Urinary bladder (tissue), 4 donors: ENCODE data around the gene ASTN1. TPM values are rescaled to one million over a fixed set of nuclear protein-coding genes. Genes with fewer than 3 reads are reported as not detected.

Experiments used
- DNase-seq: peaks from one replicate; pipeline ENCODE4 v3.0.0-alpha.2; 2015; ENCODE audit errors: extremely low spot score
- H3K27ac ChIP-seq: one replicate; pipeline ENCODE4 v1.5.1; 2013; ENCODE audit warnings: low read depth, mild to moderate bottlenecking, moderate library complexity
- H3K36me3 ChIP-seq: one replicate; pipeline ENCODE4 v1.6.1; 2013; ENCODE audit warnings: mild to moderate bottlenecking, moderate library complexity; ENCODE audit not compliant: insufficient read depth
- H3K4me1 ChIP-seq: one replicate; pipeline ENCODE4 v1.6.1; 2013; ENCODE audit warnings: mild to moderate bottlenecking, moderate library complexity; ENCODE audit not compliant: insufficient read depth
- H3K4me3 ChIP-seq: one replicate; pipeline ENCODE4 v1.5.1; 2013; ENCODE audit warnings: low read depth, low read length
- WGBS: extraction: QIAGEN DNeasy Blood & Tissue Kit; methylation state at CpG from one replicate; pipeline ENCODE4 v1.1.7; 2013; 5-methylcytosine and 5-hydroxymethylcytosine counted together
- polyA plus RNA-seq: library from polyadenylated mRNA; stranded (reverse); fragments of 200-250 nt; gene quantifications from one replicate; pipeline ENCODE4 v1.2.3, GENCODE V29; 2013
- total RNA-seq: library from RNA; depleted of rRNA; stranded (reverse); fragments of >200 nt; gene quantifications from one replicate; pipeline ENCODE4 v1.2.3, GENCODE V29; 2014
- donor health status: healthy with polysubstance abuse.
- donor health status: healthy.

Gene ASTN1
- total and polyA plus RNA-seq, 2 donors, result 0.23 to 6.3 TPM

- Histone ChIP-seq H3K4me1 (no peaks in the 10 kb centered on the region), H3K36me3 (no peaks in the 10 kb centered on the region), H3K27ac (no peak overlapping the region), H3K4me3 (no peak overlapping the region)
- WGBS, result 79% methylated on average over 3 of the region's 3 CpGs
- DNase-seq, result no peak
Measured at GRCh38 chr1:176885341-176885740, 279.2 kb downstream of the ASTN1 start.

- no peak for DNase-seq
- H3K27ac ChIP-seq, result no peak overlapping the region
- no peak overlapping the region for H3K4me3 ChIP-seq
- H3K36me3 ChIP-seq, result no peaks in the 10 kb centered on the region
- H3K4me1 ChIP-seq, result no peaks in the 10 kb centered on the region
- 62% methylated on average over 1 of the region's 1 CpG for WGBS
Measured at GRCh38 chr1:176884911-176885310, 279.6 kb downstream of the ASTN1 start.

DNA sequence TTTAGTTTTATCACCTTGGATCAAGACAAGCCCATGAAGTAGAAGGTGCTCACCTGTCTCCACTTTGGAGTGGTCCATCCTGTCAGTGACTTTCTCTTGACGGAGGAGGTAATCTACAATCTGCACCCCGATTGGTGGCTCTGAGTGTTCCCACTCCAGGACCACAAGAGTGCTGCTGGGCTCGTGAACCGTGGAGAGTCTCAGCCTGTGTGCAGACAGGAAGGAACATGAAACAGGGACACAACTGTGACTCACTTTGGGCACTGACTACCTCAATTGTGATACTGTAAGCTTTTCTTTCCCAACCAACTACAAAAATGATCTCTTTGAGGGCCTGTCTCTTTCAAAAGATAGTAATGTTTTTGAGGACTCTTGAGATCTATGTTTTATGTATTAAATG lies 280.2 kb downstream of the ASTN1 start:
- no peak for DNase-seq
- no peaks in the 10 kb centered on the region for H3K4me1 ChIP-seq
- no peak overlapping the region for H3K4me3 ChIP-seq
- no peaks in the 10 kb centered on the region for H3K36me3 ChIP-seq
- 87% methylated on average over 4 of the region's 4 CpGs for WGBS
- no peak overlapping the region for H3K27ac ChIP-seq

DNA sequence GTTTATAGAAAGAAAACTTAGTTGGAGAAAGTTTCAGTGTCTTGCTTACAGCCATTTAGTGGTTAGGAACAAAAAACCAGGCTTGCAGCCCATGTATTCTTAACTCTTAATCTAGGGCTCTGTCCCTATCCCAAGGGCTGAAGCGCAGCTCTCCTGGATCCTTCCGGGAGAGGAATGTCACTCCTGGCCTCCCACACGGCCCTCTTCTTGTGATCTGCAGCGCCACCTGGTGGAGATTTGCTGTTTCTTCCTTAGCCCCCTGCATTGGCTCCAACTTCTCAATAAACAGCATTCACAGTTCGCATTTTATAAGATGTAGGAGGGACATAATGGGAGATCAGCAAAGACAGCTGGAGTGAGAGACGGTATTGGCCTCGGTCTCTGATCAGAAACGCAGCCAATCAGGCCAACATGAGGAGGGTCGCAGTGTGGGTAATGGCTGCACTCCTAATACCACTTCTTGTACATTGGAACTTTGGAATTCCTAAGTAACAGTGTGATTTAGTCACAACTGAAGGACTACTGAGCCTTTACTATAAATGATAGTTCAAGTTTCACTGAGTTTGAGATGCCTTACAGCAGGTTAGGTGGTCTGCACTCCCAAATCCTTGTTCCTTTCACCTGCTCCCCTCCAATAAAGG lies 283.4 kb downstream of the ASTN1 start:
- WGBS, result 10% methylated on average over 9 of the region's 9 CpGs
- DNase-seq, result peak; percentile 43
- no peak overlapping the region for H3K4me3 ChIP-seq
- H3K36me3 ChIP-seq, result no peaks in the 10 kb centered on the region
- no peak overlapping the region for H3K27ac ChIP-seq
- no peaks in the 10 kb centered on the region for H3K4me1 ChIP-seq

DNA sequence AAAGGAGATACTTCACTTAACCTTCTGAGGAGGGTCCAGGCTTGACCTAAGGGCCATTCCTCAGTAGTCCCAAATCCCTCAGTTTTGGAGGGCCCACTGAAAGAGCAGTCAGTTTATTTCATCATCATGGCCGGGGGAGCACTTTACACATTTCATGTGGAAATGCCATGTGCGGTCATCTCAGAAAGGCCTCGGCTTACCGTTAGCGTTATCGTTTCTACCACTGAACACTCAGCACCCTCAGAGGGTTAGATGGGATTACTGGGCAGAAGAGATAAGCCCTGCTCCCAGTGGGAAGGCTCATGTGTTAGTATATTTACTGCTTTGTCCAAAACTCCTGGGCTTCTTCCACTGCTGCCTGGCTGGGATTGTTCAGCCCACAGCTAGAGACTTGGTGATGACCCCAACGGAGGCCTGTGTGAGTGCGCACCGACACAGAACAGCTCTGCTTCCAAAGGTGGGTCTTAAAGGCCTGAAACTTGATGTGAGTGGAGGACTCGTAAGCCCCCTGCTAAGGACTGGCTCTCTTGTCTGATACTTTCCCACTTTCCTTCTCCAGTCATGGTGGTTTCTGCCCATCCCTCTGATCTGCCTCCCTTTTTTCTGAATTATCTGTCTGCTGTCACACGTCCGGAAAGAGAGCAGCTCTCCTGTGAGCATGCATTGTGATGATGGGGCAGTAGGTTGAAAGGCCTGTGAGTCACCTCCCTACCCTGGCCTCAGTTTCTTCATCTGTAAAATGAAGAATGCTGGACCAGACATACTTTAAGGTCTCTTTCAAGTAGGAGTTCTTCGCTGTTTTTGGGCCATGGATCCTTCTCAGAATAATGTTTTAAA lies 284.5 kb downstream of the ASTN1 start:
- WGBS, result 90% methylated on average over 13 of the region's 13 CpGs
- H3K36me3 ChIP-seq, result no peaks in the 10 kb centered on the region
- no peaks in the 10 kb centered on the region for H3K4me1 ChIP-seq
- DNase-seq, result no peak
- no peak overlapping the region for H3K27ac ChIP-seq
- H3K4me3 ChIP-seq, result no peak overlapping the region

DNA sequence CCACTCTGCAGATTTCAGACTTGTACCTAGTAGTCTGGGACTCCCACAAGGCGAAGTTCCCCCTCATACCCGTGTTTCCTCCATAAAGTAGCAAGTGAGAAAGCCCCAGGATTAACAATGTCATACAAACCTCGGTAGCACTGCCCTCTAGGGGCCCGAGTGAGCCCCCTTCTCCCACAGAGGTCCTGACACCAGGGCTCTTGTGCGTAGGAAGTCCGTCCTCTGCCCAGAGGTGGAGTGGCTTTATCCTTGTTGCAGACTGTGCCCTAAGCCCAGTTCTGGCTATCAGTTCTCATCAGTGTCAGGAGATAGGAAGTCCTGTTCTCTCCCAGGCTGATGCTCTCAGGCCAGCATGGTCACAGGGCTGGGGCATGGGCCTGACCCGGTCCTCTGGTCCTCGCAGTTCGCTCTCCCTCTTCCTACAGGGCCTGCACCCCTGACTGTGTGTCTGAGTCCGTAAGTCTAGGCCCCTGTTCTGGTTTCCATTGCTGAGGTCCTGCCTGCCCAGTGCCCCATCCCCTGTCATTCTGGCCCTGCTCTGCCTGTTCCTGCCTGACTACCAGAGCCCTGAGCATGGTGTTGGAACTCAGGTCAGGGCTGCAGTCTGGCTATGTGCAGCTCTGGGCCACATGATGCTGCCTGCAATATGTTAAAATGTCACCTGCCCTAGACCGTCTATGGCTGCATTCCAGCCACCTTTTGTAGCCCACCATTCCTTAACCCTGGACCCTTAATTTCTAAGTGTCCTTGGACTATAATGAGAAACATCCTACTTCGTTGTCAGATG lies 285.6 kb downstream of the ASTN1 start:
- no peak overlapping the region for H3K4me3 ChIP-seq
- H3K4me1 ChIP-seq, result no peaks in the 10 kb centered on the region
- H3K27ac ChIP-seq, result no peak overlapping the region
- WGBS, result 80% methylated on average over 12 of the region's 12 CpGs
- DNase-seq, result no peak
- H3K36me3 ChIP-seq, result no peaks in the 10 kb centered on the region

DNA sequence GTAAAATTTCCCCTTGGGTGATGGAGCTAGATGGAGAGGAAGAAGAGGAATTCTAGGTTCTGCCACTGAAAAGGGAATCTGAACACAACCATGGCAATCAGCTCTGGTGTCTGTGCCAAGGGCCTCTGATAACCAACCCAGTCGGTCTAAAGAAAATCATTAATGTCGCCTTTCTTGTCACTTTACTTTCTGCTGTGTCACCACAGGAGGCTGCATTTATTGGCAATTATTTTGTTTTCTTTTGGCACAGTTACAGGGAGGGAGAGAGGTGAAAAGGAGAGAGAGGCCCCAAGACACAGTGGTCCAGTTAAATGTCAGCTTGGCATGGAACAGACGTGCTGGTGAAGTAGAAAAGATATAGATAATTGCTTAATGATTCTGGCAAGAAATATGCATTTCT lies 287.0 kb downstream of the ASTN1 start:
- Histone ChIP-seq H3K36me3 (no peaks in the 10 kb centered on the region), H3K27ac (no peak overlapping the region), H3K4me1 (no peaks in the 10 kb centered on the region), H3K4me3 (no peak overlapping the region)
- no peak for DNase-seq
- 86% methylated on average over 3 of the region's 3 CpGs for WGBS

GRCh38 chr1:176876966-176877515 lies 287.5 kb downstream of the ASTN1 start:
- no peaks in the 10 kb centered on the region for H3K36me3 ChIP-seq
- no peak for DNase-seq
- WGBS, result 85% methylated on average over 4 of the region's 4 CpGs
- no peaks in the 10 kb centered on the region for H3K4me1 ChIP-seq
- H3K27ac ChIP-seq, result no peak overlapping the region
- H3K4me3 ChIP-seq, result no peak overlapping the region

GRCh38 chr1:176869577-176869976 lies 294.9 kb downstream of the ASTN1 start:
- no peaks in the 10 kb centered on the region for H3K36me3 ChIP-seq
- no peak overlapping the region for H3K4me3 ChIP-seq
- no peaks in the 10 kb centered on the region for H3K4me1 ChIP-seq
- DNase-seq, result no peak
- 94% methylated on average over 4 of the region's 4 CpGs for WGBS
- H3K27ac ChIP-seq, result no peak overlapping the region

GRCh38 chr1:176866011-176866714 lies 298.3 kb downstream of the ASTN1 start:
- Histone ChIP-seq H3K4me3 (no peak overlapping the region), H3K27ac (no peak overlapping the region), H3K4me1 (no peaks in the 10 kb centered on the region), H3K36me3 (no peaks in the 10 kb centered on the region)
- no peak for DNase-seq
- WGBS, result 88% methylated on average over 1 of the region's 1 CpG

- 91% methylated on average over 9 of the region's 9 CpGs for whole genome bisulfite sequencing
- no peak for DNase-seq
- Histone ChIP-seq H3K4me1 (no peaks in the 10 kb centered on the region), H3K36me3 (no peaks in the 10 kb centered on the region), H3K27ac (no peak overlapping the region), H3K4me3 (no peak overlapping the region)
Measured at GRCh38 chr1:176864211-176864610, 300.3 kb downstream of the ASTN1 start.

- H3K27ac ChIP-seq, result no peak overlapping the region
- H3K4me1 ChIP-seq, result no peaks in the 10 kb centered on the region
- whole genome bisulfite sequencing, result 69% methylated on average over 4 of the region's 4 CpGs
- H3K4me3 ChIP-seq, result no peak overlapping the region
- H3K36me3 ChIP-seq, result no peaks in the 10 kb centered on the region
- no peak for DNase-seq
Measured at GRCh38 chr1:176863613-176864012, 300.9 kb downstream of the ASTN1 start.

DNA sequence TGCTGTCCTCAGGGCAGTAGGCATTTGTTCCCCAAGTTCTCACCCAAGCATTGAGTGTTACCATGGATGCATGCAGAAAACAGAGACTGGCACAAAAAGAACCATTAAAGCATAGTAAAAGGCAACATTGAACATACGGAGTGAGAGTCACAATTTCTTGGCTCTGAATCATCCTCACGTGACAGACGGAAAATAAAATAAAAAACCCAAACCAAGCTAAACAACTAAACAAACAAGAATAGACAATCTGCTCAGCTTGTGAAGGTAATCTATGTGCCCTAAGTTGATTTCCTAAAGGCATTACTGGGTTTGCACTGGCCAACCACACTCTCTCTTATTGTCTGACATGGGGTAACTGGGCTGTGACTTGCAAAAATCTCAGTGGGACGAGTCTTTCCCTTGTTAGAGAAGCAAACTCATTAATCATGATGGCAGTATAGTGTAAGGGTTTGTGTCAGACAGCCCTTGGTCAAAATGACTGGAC lies 306.0 kb downstream of the ASTN1 start:
- Histone ChIP-seq H3K27ac (no peak overlapping the region), H3K36me3 (no peaks in the 10 kb centered on the region), H3K4me3 (no peak overlapping the region), H3K4me1 (no peaks in the 10 kb centered on the region)
- 55% methylated on average over 4 of the region's 4 CpGs for WGBS
- DNase-seq, result no peak
